Right lobe of liver (tissue), 4 donors: Measurements from ENCODE around the gene CABCOCO1.

Source experiments
- CTCF ChIP-seq, 4 donors: fragments of 200-600 bp in 3 of 4; fragments of 450-650 bp in 1 of 4; IDR thresholded peaks; one replicate each; pipeline versions ENCODE4 v1.5.1 to v1.8.0; 2016 to 2022; ENCODE audit warnings: antibody characterized with exemption in 4 of 4, mild to moderate bottlenecking in 2 of 4
- POLR2A ChIP-seq: fragments of 450-650 bp; IDR thresholded peaks from one replicate; pipeline ENCODE4 v1.6.1; 2017; ENCODE audit warnings: antibody characterized with exemption, mild to moderate bottlenecking
- donor health status: DM: no; HTN: no; CAD: no.
- donor health status: DM: no; HTN: no; CAD: no.
- donor health status: DM: no; HTN: yes; CAD: no.

- TF ChIP-seq POLR2A (no peak), CTCF (IDR thresholded peaks at IDR 0.05) (no peak)
Observed at GRCh38 chr10:61812052-61812721, 149.5 kb downstream of the CABCOCO1 start.
